CD4-positive, alpha-beta memory T cell (primary cell): ENCODE data around the gene RARS2. TPM values are rescaled to one million over a fixed set of nuclear protein-coding genes. Genes with fewer than 3 reads are reported as not detected.
A peak's percentile ranks its signal among the peaks of the same experiment; 100 is the strongest.

Source experiments
- CTCF ChIA-PET: fragments of 350-600 bp; sonication (Branson Sonifier 250); formaldehyde crosslinking; loops from one replicate; lab custom pipeline; 2021; ENCODE audit warnings: inconsistent platforms; ENCODE audit not compliant: partially characterized antibody; lab: Charles Lee
- POLR2A ChIA-PET: fragments of 350-600 bp; sonication (Branson Sonifier 250); formaldehyde crosslinking; loops from one replicate; lab custom pipeline; 2021; ENCODE audit not compliant: partially characterized antibody; lab: Charles Lee
- DNase-seq, 5 donors: peaks; one replicate each; pipeline versions ENCODE4 v3.0.0 to v3.0.0-alpha.2; 2020 to 2022; ENCODE audit warnings: mixed read lengths in 1 of 5
- H3K27ac ChIP-seq: one replicate; pipeline ENCODE4 v1.7.0; 2013; ENCODE audit warnings: low read depth, low read length
- H3K27me3 ChIP-seq: 2 replicates; pipeline ENCODE4 v1.7.0; 2013; ENCODE audit warnings: mild to moderate bottlenecking, low read length, moderate library complexity; ENCODE audit not compliant: insufficient read depth
- H3K36me3 ChIP-seq: 2 replicates; pipeline ENCODE4 v1.7.0; 2013; ENCODE audit warnings: mild to moderate bottlenecking, low read length, moderate library complexity; ENCODE audit not compliant: insufficient read depth
- H3K4me1 ChIP-seq: 2 replicates; pipeline ENCODE4 v1.7.0; 2013; ENCODE audit warnings: mild to moderate bottlenecking, low read length, moderate library complexity; ENCODE audit not compliant: insufficient read depth
- H3K4me3 ChIP-seq, 2 donors: one replicate each; pipeline ENCODE4 v1.7.0; 2013; ENCODE audit warnings: low read length in 2 of 2, mild to moderate bottlenecking in 1 of 2
- H3K9me3 ChIP-seq, 2 donors: one replicate each; pipeline ENCODE4 v1.7.0; 2013; ENCODE audit warnings: low read length in 2 of 2, control low read depth in 1 of 2; ENCODE audit not compliant: control insufficient read depth in 1 of 2
- H3K27ac Mint-ChIP-seq, 7 donors: one replicate each; pipeline ENCODE4 v1.8.0; 2020 to 2021; ENCODE audit warnings: mixed read lengths in 7 of 7, mild to moderate bottlenecking in 6 of 7, inconsistent platforms in 3 of 7, moderate library complexity in 3 of 7
- H3K27me3 Mint-ChIP-seq, 2 donors: one replicate each; pipeline ENCODE4 v1.8.0; 2020 to 2021; ENCODE audit warnings: mixed read lengths in 2 of 2
- H3K36me3 Mint-ChIP-seq, 2 donors: one replicate each; pipeline ENCODE4 v1.8.0; 2020 to 2021; ENCODE audit warnings: mixed read lengths in 2 of 2, inconsistent platforms in 1 of 2, mild to moderate bottlenecking in 1 of 2
- H3K4me1 Mint-ChIP-seq, 4 donors: one replicate each; pipeline ENCODE4 v1.8.0; 2020 to 2021; ENCODE audit warnings: mixed read lengths in 4 of 4, mild to moderate bottlenecking in 1 of 4
- H3K4me3 Mint-ChIP-seq, 8 donors: one replicate each; pipeline ENCODE4 v1.8.0; 2020 to 2021; ENCODE audit warnings: mixed read lengths in 8 of 8, mild to moderate bottlenecking in 7 of 8, moderate library complexity in 6 of 8, inconsistent platforms in 3 of 8
- H3K9me3 Mint-ChIP-seq, 8 donors: one replicate each; pipeline ENCODE4 v1.8.0; 2020 to 2021; ENCODE audit warnings: mixed read lengths in 8 of 8, mild to moderate bottlenecking in 5 of 8, inconsistent platforms in 3 of 8, moderate library complexity in 1 of 8
- intact Hi-C: fragments of 100-400 bp; cut with micrococcal nuclease; formaldehyde crosslinking; loops from one replicate; pipeline ENCODE4 v1.15.1; 2023
- polyA plus RNA-seq, 2 donors: library from polyadenylated mRNA; unstranded; fragments of 300-500 nt; fragmentation: Illumina TruSeq; gene quantifications; one replicate each; pipeline ENCODE4 v1.2.3, GENCODE V29; 2021
- total RNA-seq, 2 experiments: library from RNA; stranded (reverse); gene quantifications; one replicate each; pipeline ENCODE4 v1.2.3, GENCODE V29; 2021

The RARS2 gene
- total and polyA plus RNA-seq, 4 experiments from 2014 or later: 34.7 to 39.3 (median 38.6) TPM

- peaks cover 44 to 83% (median 60%) of the 10 kb centered on the region in 4 donors for H3K4me1 Mint-ChIP-seq
- no peaks in the 10 kb centered on the region for H3K27me3 ChIP-seq
- no peak overlapping the region for H3K27ac Mint-ChIP-seq
- no peaks in the 10 kb centered on the region for H3K27me3 Mint-ChIP-seq
- intact Hi-C loops: no loop called here
- CTCF ChIA-PET: no interaction called here
- no peak overlapping the region for H3K4me3 ChIP-seq
- H3K36me3 Mint-ChIP-seq: peaks cover 30 to 59% of the 10 kb centered on the region in 2 donors
- no peak overlapping the region for H3K4me3 Mint-ChIP-seq
- peaks cover 40% of the 10 kb centered on the region for H3K4me1 ChIP-seq
- no peak overlapping the region for H3K27ac ChIP-seq
- peaks cover 14% of the 10 kb centered on the region for H3K36me3 ChIP-seq
- DNase-seq: no peak
- POLR2A ChIA-PET: interaction anchor here (1.1 kb wide), 1 partner anchor 175 kb away, joined by 3 read pairs; no protein-coding TSS in a partner anchor
- H3K9me3 Mint-ChIP-seq: no peaks in the 10 kb centered on the region
- H3K9me3 ChIP-seq: no peaks in the 10 kb centered on the region
Measured at GRCh38 chr6:87583822-87584221, 6.0 kb downstream of the RARS2 start.

- DNase-seq: no peak
- Mint-ChIP-seq H3K4me3 (peak overlapping the region in 7 of 8 donors; percentile 9 to 73 (median 21)), H3K36me3 (peaks cover 24 to 33% of the 10 kb centered on the region in 2 donors), H3K9me3 (peaks cover 0 to 1% (median 0%) of the 10 kb centered on the region in 8 donors), H3K27ac (peak overlapping the region in 6 of 7 donors; percentile 2 to 74 (median 33)), H3K27me3 (no peaks in the 10 kb centered on the region), H3K4me1 (peaks cover 38 to 70% (median 55%) of the 10 kb centered on the region in 4 donors)
- no peaks in the 10 kb centered on the region for H3K27me3 ChIP-seq
- intact Hi-C loops: no loop called here
- no peaks in the 10 kb centered on the region for H3K9me3 ChIP-seq
- no peaks in the 10 kb centered on the region for H3K36me3 ChIP-seq
- H3K4me3 ChIP-seq: no peak overlapping the region
- no peak overlapping the region for H3K27ac ChIP-seq
- ChIA-PET POLR2A (no interaction called here), CTCF (interaction anchor here (0.6 kb wide), 1 partner anchor 72 kb away, joined by 3 read pairs; no protein-coding TSS in a partner anchor)
- peaks cover 37% of the 10 kb centered on the region for H3K4me1 ChIP-seq
Measured at GRCh38 chr6:87575423-87575822, 14.4 kb downstream of the RARS2 start.

- no peaks in the 10 kb centered on the region for H3K27me3 ChIP-seq
- no peak overlapping the region for H3K4me3 ChIP-seq
- peaks cover 17 to 30% of the 10 kb centered on the region in 2 donors for H3K36me3 Mint-ChIP-seq
- POLR2A ChIA-PET: interaction anchor here (0.6 kb wide), 1 partner anchor 21 kb away, joined by 3 read pairs; no protein-coding TSS in a partner anchor
- H3K27me3 Mint-ChIP-seq: no peaks in the 10 kb centered on the region
- peak in 1 of 5 donors; percentile 44 for DNase-seq
- peaks cover 42 to 69% (median 52%) of the 10 kb centered on the region in 4 donors for H3K4me1 Mint-ChIP-seq
- H3K27ac Mint-ChIP-seq: peak overlapping the region in 6 of 7 donors; percentile 1 to 71 (median 40)
- CTCF ChIA-PET: interaction anchor here (0.9 kb wide), 1 partner anchor 20 kb away, joined by 3 read pairs; no protein-coding TSS in a partner anchor
- H3K9me3 Mint-ChIP-seq: peaks cover 0 to 1% (median 0%) of the 10 kb centered on the region in 8 donors
- no peaks in the 10 kb centered on the region for H3K9me3 ChIP-seq
- H3K27ac ChIP-seq: no peak overlapping the region
- H3K36me3 ChIP-seq: no peaks in the 10 kb centered on the region
- peaks cover 37% of the 10 kb centered on the region for H3K4me1 ChIP-seq
- intact Hi-C loops: no loop called here
- peak overlapping the region in 7 of 8 donors; percentile 6 to 73 (median 57) for H3K4me3 Mint-ChIP-seq
Measured at GRCh38 chr6:87574237-87574804, 15.5 kb downstream of the RARS2 start.

- Histone ChIP-seq H3K4me3 (no peak overlapping the region), H3K4me1 (peaks cover 37% of the 10 kb centered on the region), H3K36me3 (no peaks in the 10 kb centered on the region), H3K27me3 (no peaks in the 10 kb centered on the region), H3K27ac (no peak overlapping the region), H3K9me3 (no peaks in the 10 kb centered on the region)
- Mint-ChIP-seq H3K9me3 (peaks cover 0 to 1% (median 0%) of the 10 kb centered on the region in 8 donors), H3K4me1 (peaks cover 44 to 64% (median 50%) of the 10 kb centered on the region in 4 donors), H3K27ac (peak overlapping the region; percentile 32 to 87 (median 54)), H3K4me3 (peak overlapping the region in 6 of 8 donors; percentile 0 to 73 (median 48)), H3K27me3 (no peaks in the 10 kb centered on the region), H3K36me3 (peaks cover 16 to 29% of the 10 kb centered on the region in 2 donors)
- intact Hi-C loops: no loop called here
- POLR2A ChIA-PET: interaction anchor here (0.6 kb wide), 1 partner anchor 20 kb away, joined by 3 read pairs; no protein-coding TSS in a partner anchor
- CTCF ChIA-PET: interaction anchor here (0.9 kb wide), 1 partner anchor 20 kb away, joined by 3 read pairs; no protein-coding TSS in a partner anchor
- no peak for DNase-seq
Measured at GRCh38 chr6:87573307-87574024, 16.3 kb downstream of the RARS2 start.

GRCh38 chr6:87572883-87573282, 16.9 kb downstream of the RARS2 start:
- H3K9me3 ChIP-seq: no peaks in the 10 kb centered on the region
- H3K36me3 Mint-ChIP-seq: peaks cover 19 to 30% of the 10 kb centered on the region in 2 donors
- peak overlapping the region in 5 of 8 donors; percentile 2 to 73 (median 28) for H3K4me3 Mint-ChIP-seq
- H3K27me3 ChIP-seq: no peaks in the 10 kb centered on the region
- H3K27ac ChIP-seq: no peak overlapping the region
- intact Hi-C loops: no loop called here
- H3K27ac Mint-ChIP-seq: peak overlapping the region in 5 of 7 donors; percentile 19 to 87 (median 54)
- ChIA-PET POLR2A (no interaction called here), CTCF (interaction anchor here (0.6 to 1.2 kb wide), 2 partner anchors 14 to 184 kb away, joined by 3 to 4 read pairs; no protein-coding TSS in a partner anchor)
- H3K4me1 Mint-ChIP-seq: peaks cover 45 to 64% (median 50%) of the 10 kb centered on the region in 4 donors
- H3K4me1 ChIP-seq: peaks cover 37% of the 10 kb centered on the region
- H3K27me3 Mint-ChIP-seq: no peaks in the 10 kb centered on the region
- H3K36me3 ChIP-seq: no peaks in the 10 kb centered on the region
- no peak overlapping the region for H3K4me3 ChIP-seq
- H3K9me3 Mint-ChIP-seq: peaks cover 0 to 1% (median 0%) of the 10 kb centered on the region in 8 donors
- DNase-seq: no peak

- Mint-ChIP-seq H3K4me3 (no peak overlapping the region), H3K27ac (no peak overlapping the region), H3K27me3 (no peaks in the 10 kb centered on the region), H3K36me3 (peaks cover 15 to 28% of the 10 kb centered on the region in 2 donors), H3K9me3 (peaks cover 0 to 1% (median 0%) of the 10 kb centered on the region in 8 donors), H3K4me1 (peaks cover 43 to 57% (median 46%) of the 10 kb centered on the region in 4 donors)
- intact Hi-C loops: no loop called here
- H3K27me3 ChIP-seq: no peaks in the 10 kb centered on the region
- no peak overlapping the region for H3K27ac ChIP-seq
- H3K36me3 ChIP-seq: no peaks in the 10 kb centered on the region
- no peak overlapping the region for H3K4me3 ChIP-seq
- no peaks in the 10 kb centered on the region for H3K9me3 ChIP-seq
- peaks cover 35% of the 10 kb centered on the region for H3K4me1 ChIP-seq
- ChIA-PET CTCF (interaction anchor here (1.2 kb wide), 1 partner anchor 185 kb away, joined by 3 read pairs; no protein-coding TSS in a partner anchor), POLR2A (no interaction called here)
- DNase-seq: no peak
Measured at GRCh38 chr6:87572021-87572420, 17.8 kb downstream of the RARS2 start.
